Middle frontal gyrus (tissue), 1 donor: ENCODE measurements around the gene MCC.
"Not testable (repeated sequence)": the region's sequence is repeated elsewhere in the genome, so short reads cannot be mapped to it uniquely, and the experiment has no call there.

Source experiments
- DNase-seq: peaks from one replicate; pipeline ENCODE4 v3.0.0-alpha.2; 2015; ENCODE audit warnings: low spot score; ENCODE audit errors: extremely low spot score

MCC gene

DNA sequence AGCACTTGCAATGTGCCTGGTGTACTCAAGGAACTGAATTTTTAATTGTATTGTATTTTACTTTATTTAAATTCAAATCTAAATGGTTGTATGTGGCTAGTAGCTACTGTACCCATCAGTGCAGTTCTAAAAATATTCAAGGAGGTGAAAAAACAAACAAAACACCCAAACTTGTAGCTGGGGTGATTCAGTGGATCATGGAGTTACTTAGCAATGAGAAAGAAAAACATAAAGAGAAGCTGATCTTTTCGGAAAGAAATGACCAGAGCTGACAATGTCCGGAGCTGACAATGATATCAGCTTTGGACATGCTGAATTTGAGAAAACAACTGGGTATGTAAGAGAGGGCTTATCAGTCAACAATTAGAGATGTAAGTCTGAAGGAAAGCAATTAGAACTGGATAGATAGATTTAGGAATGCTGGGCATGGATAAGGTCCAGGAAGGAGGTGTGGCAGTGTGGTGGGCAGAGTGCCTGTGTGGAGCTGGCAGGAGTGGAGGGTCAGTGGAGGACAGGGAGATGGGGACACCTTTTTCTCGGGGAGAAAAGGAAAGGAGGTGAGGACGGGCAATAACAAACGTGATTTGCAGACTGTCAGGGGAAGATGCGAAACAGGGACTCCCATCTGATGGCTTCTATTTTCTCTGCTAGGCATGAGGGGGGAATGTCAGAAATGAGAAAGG lies 398.5 kb downstream of the MCC start:
- no peak for DNase-seq

GRCh38 chr5:113087976-113088514 lies 400.2 kb downstream of the MCC start:
- DNase-seq = no peak

DNA sequence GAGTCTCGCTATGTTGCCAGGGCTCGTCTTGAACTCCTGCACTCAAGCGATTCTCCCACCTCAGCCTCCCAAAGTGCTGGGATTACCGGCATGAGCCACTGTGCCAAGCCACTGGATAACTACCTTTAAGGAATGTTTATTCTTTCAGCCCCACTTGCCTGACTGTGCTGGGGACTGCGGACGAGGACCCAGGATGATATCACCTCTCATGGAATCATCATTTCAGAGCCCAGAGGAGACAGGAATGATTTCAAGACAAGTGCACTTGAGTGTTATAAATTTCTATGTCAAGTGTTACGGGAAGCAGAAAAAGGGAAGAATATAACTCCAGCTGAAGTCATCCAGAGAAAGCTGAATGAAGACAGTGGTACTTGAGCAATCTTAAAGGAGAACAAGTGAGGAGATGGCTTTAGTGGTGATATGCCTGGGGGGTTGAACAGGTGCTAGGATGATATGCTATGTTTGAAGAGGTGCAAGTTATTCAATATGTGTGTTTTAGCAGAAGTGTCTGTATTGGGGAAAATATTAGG lies 402.3 kb downstream of the MCC start:
- no peak for DNase-seq

GRCh38 chr5:113085084-113085414 lies 403.2 kb downstream of the MCC start:
- no peak for DNase-seq

- no peak for DNase-seq
These were observed 403.7 kb downstream of the MCC start for GRCh38 chr5:113084402-113085083.

GRCh38 chr5:113083481-113083880 lies 404.8 kb downstream of the MCC start:
- DNase-seq = no peak

DNA sequence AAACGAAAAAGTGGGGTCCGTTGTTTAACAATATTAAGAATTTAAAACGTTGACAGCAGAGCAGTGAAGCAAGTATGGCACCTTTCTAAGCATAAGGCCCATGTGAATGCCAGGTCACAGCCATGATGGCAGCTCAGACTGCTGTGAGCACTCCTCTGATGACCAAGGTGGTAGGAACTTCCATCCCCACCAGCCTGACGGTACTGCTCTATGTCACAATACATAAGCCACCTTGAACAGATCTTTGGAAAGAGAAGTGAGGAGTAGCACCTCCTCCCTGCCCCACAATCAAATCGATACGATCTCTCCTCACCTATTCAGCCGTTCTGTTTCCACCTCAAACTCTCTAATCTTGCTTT lies 405.7 kb downstream of the MCC start:
- DNase-seq = no peak

DNA sequence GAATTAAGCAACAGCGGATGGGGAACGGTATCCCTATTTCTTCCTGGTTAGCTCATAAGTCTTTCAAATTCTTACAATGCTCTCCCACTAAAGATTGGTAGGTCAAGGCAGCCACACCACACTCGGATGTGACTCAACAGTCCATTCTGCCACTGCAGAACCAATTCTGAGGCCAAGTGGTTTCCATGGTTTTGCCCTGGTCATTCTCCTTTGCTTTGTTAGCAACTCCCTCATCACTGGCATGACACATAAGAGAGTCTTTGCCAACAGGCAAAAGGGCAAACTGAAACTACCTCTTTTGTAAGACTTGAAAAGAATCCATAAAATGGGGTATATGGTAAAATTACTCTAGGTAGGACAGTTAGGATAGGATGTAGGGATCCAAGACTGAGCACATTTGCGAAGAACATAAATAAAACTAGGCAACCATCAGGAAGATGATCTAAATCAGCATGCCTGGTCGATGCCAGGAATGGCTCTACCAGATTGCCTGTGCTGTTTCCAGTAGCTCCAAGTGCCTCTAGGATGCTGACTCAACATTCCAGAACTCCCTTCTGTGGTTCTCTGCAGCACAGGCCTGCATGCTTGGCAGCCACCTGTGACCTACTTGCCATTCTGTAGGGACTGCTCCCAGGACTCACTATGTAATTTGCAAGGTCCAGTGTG lies 406.2 kb downstream of the MCC start:
- no peak for DNase-seq

- no peak for DNase-seq
These were observed 407.0 kb downstream of the MCC start for GRCh38 chr5:113081091-113081839.

DNA sequence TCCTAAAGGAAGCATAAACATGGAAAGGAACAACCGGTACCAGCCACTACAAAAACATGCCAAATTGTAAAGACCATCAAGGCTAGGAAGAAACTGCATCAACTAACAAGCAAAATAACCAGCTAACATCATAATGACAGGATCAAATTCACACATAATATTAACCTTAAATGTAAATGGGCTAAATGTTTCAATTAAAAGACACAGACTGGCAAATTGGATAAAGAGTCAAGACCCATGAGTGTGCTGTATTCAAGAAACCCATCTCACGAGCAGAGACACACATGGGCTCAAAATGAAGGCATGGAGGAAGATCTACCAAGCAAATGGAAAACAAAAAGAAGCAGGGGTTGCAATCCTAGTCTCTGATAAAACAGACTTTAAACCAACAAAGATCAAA lies 411.6 kb downstream of the MCC start:
- DNase-seq = not testable (repeated sequence)

GRCh38 chr5:113075019-113075418 lies 413.2 kb downstream of the MCC start:
- DNase-seq = no peak

DNA sequence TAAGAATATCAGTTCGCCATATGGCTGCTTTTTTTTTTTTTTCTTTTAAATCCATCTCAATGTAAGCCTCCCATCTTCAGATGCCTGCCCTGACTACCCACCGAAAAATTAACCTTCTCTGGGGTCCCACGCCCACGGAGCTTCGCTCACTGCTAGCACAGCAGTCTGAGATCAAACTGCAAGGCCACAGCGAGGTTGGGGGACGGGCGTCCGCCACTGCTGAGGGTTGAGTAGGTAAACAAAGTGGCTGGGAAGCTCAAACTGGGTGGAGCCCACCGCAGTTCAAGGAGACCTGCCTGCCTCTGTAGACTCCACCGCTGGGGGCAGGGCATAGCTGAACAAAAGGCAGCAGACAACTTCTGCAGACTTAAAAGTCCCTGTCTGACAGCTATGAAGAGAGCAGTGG lies 414.6 kb downstream of the MCC start:
- DNase-seq = not testable (repeated sequence)

DNA sequence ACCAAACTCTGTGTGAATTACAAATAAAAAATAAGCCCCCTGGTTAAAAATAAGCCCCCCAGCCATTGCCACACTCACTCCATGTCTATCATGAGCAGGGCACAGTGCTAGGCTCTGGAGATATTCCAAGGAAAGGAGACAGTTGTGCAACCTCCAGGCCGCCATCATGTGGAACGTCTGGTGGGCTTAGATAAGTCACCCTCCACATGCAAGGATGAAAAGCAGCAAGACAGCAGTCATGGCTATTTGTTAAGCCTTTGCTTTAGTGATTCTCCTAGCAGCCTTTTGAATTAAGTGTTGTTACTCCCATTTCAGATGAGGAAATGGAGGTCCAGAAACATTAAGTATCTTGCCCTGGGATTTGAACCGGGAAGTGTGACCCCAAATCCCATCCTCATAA lies 416.9 kb downstream of the MCC start:
- DNase-seq = no peak

DNA sequence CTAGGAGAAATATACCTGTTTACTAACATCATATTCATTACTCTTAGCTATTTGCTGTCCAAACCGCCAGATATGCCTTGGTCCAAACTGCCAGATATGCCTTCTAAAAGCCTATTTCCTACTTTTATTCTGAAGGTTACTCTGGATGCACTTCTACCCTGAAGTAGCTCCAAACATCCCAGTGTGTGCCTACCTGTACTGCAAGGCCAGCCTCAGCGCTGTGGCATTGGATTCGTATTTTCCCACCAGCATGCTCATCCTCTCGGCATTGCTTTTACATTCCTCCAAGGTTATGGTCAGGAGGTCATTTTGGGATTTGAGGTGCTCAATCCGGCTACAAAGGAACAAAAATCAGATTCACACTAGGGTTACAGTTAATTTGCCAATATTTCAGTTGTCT lies 417.4 kb downstream of the MCC start:
- DNase-seq = no peak

DNA sequence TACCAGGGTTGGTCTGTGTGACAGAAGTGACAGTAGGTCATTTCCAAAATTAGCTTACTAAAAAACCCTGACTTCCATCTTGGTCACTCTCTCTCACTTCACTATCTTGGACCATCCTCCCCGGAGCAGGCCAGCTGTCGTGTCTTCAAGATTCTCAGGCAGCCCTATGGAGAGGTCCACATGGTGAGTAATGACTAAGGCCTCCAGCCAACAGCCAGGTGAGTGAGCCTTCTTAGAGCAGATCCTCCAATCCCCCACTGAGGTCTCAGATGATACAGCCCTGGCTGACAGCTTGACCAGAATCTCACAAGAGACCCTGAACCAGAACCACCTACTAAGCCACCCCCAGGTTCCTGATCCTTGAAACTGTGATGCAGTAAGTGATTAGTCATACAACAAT lies 419.7 kb downstream of the MCC start:
- no peak for DNase-seq

DNA sequence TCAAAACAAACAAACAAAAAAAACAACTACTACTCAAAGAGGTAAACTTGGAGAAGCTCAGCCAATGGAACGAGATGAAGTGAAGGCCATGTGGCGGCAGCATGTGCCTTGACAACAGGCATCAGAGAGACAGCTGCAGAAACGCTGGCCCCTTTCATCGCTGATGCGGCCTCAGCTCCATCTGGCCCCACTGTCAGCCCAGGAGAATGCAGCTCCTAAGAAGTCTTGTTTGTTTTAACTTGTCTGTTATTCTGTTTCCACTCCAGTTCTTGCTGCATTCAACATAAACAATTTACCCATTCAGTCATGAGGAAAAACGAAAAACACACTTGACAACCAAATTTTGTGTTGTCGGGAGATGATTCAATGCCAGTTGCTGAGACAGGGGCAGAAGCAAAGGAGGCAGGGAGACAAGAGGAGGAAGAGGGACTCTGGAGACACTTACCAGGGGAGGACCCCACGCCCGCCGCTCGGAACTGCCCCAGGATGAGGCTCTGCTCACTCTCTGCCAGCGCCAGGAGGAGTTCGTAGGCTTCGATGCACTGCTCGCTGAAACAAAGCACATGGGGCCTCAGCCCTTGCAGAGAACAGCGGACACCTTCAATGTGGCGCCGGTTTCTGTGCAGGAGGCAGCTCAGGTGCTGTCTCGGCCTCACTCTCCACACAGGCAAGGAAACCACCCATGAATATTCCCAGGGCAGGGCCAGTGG lies 420.5 kb downstream of the MCC start:
- no peak for DNase-seq

- no peak for DNase-seq
These were observed 422.6 kb downstream of the MCC start for GRCh38 chr5:113065626-113066025.

DNA sequence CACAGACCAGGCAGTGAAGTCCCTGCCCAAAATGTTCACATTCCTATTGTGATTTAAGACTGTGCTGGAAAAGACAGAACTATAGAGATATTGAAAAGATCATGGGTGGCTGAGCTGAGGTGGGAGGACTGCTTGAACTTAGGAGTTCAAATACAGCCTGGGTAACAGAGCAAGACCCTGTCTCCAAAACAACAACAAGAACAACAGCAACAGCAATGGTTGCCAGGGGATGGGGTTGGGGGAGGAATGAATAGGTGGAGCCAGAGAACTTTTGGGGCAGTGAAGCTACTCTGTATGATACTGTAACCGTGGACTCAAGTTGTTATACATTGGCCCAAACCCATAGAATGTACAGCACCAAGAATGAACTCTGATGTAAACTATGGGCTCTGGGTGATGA lies 423.4 kb downstream of the MCC start:
- no peak for DNase-seq

GRCh38 chr5:113063927-113064326 lies 424.3 kb downstream of the MCC start:
- no peak for DNase-seq

DNA sequence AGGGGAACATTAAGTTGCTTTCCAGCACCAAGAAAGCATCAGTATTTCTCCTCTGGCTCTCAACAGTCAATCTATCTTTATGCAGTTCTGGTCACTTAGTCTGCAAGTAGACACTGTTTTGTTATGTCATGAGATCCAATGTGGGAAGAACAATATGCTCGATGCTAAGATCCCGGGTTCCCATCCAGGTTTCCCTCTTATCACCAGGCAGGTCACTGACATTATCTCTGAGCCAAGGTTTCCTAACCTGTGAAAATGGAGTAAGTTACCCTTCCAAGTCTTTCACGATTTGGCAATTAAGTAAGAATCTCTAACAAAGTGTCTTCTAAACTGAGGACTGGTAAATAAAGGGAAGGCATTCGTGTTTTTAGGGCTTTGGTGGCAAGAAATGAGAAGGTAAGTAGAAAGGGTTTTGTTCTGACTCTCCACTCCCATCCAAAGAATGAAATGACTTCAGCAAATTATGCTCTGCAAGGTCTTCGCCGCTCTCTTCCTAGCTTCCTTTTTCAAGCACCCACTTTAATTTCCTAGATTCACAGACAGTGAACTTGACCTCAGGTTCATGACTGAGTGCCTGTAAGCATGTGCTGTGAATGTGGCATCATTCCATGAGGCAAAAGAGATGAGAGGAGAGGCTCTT lies 425.3 kb downstream of the MCC start:
- DNase-seq = no peak
